DOHH2 (cell line): Measurements from ENCODE around the gene DCDC2C.

Source experiments
- H3F3A ChIP-seq: fragments of 200-600 bp; sonication (generic), shearing (Covaris generic); 2 replicates; pipeline ENCODE4 v1.6.0; 2016; ENCODE audit warnings: antibody characterized with exemption, mild to moderate bottlenecking; ENCODE audit not compliant: control insufficient read depth, insufficient read depth
- H3K27ac ChIP-seq: fragments of 200-600 bp; sonication (generic); 2 replicates; pipeline ENCODE4 v1.5.1; 2014; ENCODE audit warnings: low read depth, mild to moderate bottlenecking, low read length, moderate library complexity
- H3K27me3 ChIP-seq: fragments of 200-600 bp; sonication (generic); 2 replicates; pipeline ENCODE4 v1.6.1; 2014; ENCODE audit warnings: mild to moderate bottlenecking, low read length, mixed read lengths; ENCODE audit not compliant: control insufficient read depth
- H3K36me3 ChIP-seq: fragments of 200-600 bp; sonication (generic); 2 replicates; pipeline ENCODE4 v1.6.1; 2014; ENCODE audit warnings: mild to moderate bottlenecking, low read length, moderate library complexity, mixed read lengths; ENCODE audit not compliant: control insufficient read depth
- H3K4me1 ChIP-seq: fragments of 200-600 bp; sonication (generic); 2 replicates; pipeline ENCODE4 v1.6.1; 2014; ENCODE audit warnings: mild to moderate bottlenecking, low read length, mixed read lengths; ENCODE audit not compliant: control insufficient read depth
- H3K4me2 ChIP-seq: fragments of 200-600 bp; sonication (generic); 2 replicates; pipeline ENCODE4 v1.6.0; 2014; ENCODE audit warnings: mild to moderate bottlenecking, low read length, moderate library complexity
- H3K4me3 ChIP-seq: fragments of 200-600 bp; sonication (generic); 2 replicates; pipeline ENCODE4 v1.5.1; 2014; ENCODE audit warnings: mild to moderate bottlenecking, low read length, mixed read lengths
- H3K79me2 ChIP-seq: fragments of 200-600 bp; sonication (generic); 2 replicates; pipeline ENCODE4 v1.6.1; 2014; ENCODE audit warnings: mild to moderate bottlenecking, low read length, mixed read lengths; ENCODE audit not compliant: control insufficient read depth
- H3K9me2 ChIP-seq: fragments of 200-600 bp; sonication (generic); replicated peaks from 2 replicates; pipeline ENCODE4 v1.6.1; 2014; ENCODE audit warnings: mild to moderate bottlenecking, low read length, mixed read lengths; ENCODE audit not compliant: control insufficient read depth
- H3K9me3 ChIP-seq: fragments of 200-600 bp; sonication (generic); 2 replicates; pipeline ENCODE4 v1.6.1; 2014; ENCODE audit warnings: antibody characterized with exemption, low read length, mixed read lengths; ENCODE audit not compliant: control insufficient read depth, insufficient read depth
- H4K20me1 ChIP-seq: fragments of 200-600 bp; sonication (generic); 2 replicates; pipeline ENCODE4 v1.6.0; 2014; ENCODE audit warnings: low read depth, mild to moderate bottlenecking, antibody characterized with exemption, low read length, moderate library complexity; ENCODE audit not compliant: control insufficient read depth, insufficient read depth
- EZH2phosphoT487 ChIP-seq: fragments of 200-600 bp; sonication (generic); IDR thresholded peaks from 2 replicates; pipeline ENCODE4 v1.6.1; 2017; ENCODE audit warnings: borderline replicate concordance, mild to moderate bottlenecking, antibody characterized with exemption, low read length, moderate library complexity, mixed read lengths
- TF ChIP-seq, protein P1 (sequence below): fragments of 200-600 bp; sonication (generic); IDR thresholded peaks from one replicate; pipeline ENCODE4 v1.5.1; 2014; ENCODE audit warnings: antibody characterized with exemption, mild to moderate bottlenecking, low read depth, low read length; ENCODE audit not compliant: poor library complexity, severe bottlenecking

The DCDC2C gene

DNA sequence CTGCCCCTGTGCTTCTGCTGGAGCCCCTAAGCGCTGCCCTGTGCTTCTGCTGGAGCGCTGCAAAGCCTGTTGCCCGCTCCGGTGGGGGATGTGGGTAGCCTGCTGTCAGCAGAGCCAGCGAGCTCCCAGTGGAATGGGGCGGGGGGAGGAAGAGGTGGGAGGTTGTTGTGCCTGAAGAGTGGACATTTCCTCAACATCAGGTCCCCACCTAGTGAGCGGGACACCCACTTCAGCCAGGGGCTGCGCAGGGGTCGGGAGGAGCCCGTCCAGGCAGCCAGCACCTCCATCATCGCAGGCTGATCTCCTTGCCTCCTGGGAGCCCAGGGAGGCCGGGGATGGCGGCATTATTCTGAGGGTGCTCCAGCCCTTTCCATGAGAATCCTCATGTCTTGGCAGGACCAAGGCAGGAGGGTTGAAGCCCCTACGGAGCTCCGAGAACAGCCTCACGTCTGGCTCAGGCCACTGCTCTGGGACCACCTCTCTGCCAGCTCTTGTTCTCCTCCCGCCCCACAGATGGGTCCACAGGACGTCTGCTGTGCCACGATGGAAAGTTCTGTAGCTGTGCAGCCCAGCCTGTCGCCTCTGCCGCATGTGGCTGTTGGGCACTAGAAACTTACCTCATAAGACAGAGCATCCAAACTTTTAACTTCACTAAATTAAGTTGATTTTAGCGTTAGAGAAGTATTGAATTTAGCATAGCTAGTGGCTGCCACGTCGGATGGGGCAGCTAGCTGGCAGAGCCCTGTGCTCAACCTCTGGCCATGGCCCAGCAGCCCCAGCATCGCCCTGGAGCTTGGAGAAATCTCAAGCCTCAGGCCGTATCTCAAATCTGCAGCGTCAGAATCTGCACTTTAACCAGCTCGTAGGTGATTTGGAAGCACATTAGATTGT lies 47.3 kb upstream of the DCDC2C start:
- Histone ChIP-seq H3K9me3 (no peaks in the 10 kb centered on the region), H3K4me3 (no peak overlapping the region), H3K27ac (no peak overlapping the region), H3K79me2 (no peaks in the 10 kb centered on the region), H3F3A (no peaks in the 10 kb centered on the region), H3K36me3 (no peaks in the 10 kb centered on the region), H3K4me1 (peaks cover 26% of the 10 kb centered on the region), H3K27me3 (no peaks in the 10 kb centered on the region), H3K9me2 (no peaks in the 10 kb centered on the region), H4K20me1 (no peaks in the 10 kb centered on the region), H3K4me2 (no peak overlapping the region)
- no peak for TF ChIP-seq EZH2phosphoT487
- TF ChIP-seq, protein P1, sequence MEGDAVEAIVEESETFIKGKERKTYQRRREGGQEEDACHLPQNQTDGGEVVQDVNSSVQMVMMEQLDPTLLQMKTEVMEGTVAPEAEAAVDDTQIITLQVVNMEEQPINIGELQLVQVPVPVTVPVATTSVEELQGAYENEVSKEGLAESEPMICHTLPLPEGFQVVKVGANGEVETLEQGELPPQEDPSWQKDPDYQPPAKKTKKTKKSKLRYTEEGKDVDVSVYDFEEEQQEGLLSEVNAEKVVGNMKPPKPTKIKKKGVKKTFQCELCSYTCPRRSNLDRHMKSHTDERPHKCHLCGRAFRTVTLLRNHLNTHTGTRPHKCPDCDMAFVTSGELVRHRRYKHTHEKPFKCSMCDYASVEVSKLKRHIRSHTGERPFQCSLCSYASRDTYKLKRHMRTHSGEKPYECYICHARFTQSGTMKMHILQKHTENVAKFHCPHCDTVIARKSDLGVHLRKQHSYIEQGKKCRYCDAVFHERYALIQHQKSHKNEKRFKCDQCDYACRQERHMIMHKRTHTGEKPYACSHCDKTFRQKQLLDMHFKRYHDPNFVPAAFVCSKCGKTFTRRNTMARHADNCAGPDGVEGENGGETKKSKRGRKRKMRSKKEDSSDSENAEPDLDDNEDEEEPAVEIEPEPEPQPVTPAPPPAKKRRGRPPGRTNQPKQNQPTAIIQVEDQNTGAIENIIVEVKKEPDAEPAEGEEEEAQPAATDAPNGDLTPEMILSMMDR = no peak

GRCh38 chr2:3656762-3657721 lies 46.3 kb upstream of the DCDC2C start:
- no peaks in the 10 kb centered on the region for H3K9me3 ChIP-seq
- H3K4me2 ChIP-seq = no peak overlapping the region
- H4K20me1 ChIP-seq = no peaks in the 10 kb centered on the region
- H3K27ac ChIP-seq = no peak overlapping the region
- H3K4me3 ChIP-seq = no peak overlapping the region
- no peaks in the 10 kb centered on the region for H3K9me2 ChIP-seq
- no peaks in the 10 kb centered on the region for H3K36me3 ChIP-seq
- no peaks in the 10 kb centered on the region for H3F3A ChIP-seq
- no peak for TF ChIP-seq EZH2phosphoT487
- TF ChIP-seq, protein P1 = no peak
- peaks cover 19% of the 10 kb centered on the region for H3K4me1 ChIP-seq
- no peaks in the 10 kb centered on the region for H3K79me2 ChIP-seq
- no peaks in the 10 kb centered on the region for H3K27me3 ChIP-seq

DNA sequence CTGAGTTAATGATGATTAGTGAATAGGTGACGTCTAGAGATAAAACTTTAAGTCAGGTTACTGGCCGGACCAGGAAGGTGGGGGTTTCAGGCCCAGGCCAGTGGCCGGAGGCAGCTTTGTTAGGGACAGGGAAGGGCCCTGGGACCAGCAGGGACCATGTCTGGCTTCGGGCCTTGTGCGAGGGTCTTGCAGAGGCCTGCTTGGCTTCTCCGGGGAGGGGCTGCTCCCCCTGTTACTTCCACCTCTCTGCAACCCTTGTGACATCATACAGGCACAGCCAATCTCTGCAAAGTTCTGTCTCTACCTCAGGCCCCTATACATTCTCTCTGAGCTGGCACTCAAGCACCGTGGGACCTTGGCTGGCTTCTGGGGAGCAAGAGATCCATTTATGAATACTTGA lies 45.5 kb upstream of the DCDC2C start, which contains the start of gene ALLC:
TSS of gene ALLC (plus strand) at position 320 of the 400 bp plus-strand sequence. CDS start 12,958 bp downstream, outside the sequence.
- TF ChIP-seq, protein P1 = no peak
- no peak for TF ChIP-seq EZH2phosphoT487
- H3K36me3 ChIP-seq = no peaks in the 10 kb centered on the region
- H3K4me3 ChIP-seq = no peak within 1 kb of the TSS
- no peak within 1 kb of the TSS for H3K4me2 ChIP-seq
- no peaks in the 10 kb centered on the region for H3F3A ChIP-seq
- H4K20me1 ChIP-seq = no peaks in the 10 kb centered on the region
- peaks cover 13% of the 10 kb centered on the region for H3K4me1 ChIP-seq
- no peaks in the 10 kb centered on the region for H3K79me2 ChIP-seq
- no peak within 1 kb of the TSS for H3K27ac ChIP-seq
- no peaks in the 10 kb centered on the region for H3K27me3 ChIP-seq
- no peaks in the 10 kb centered on the region for H3K9me3 ChIP-seq
- no peaks in the 10 kb centered on the region for H3K9me2 ChIP-seq
